ENCODE data around the gene NAGPA. TPM values are rescaled to one million over a fixed set of nuclear protein-coding genes. Genes with fewer than 3 reads are reported as not detected.

Gene NAGPA
- total and polyA plus RNA-seq, 2 experiments from 2014 or later = 6.3 to 20.7 TPM

DNA sequence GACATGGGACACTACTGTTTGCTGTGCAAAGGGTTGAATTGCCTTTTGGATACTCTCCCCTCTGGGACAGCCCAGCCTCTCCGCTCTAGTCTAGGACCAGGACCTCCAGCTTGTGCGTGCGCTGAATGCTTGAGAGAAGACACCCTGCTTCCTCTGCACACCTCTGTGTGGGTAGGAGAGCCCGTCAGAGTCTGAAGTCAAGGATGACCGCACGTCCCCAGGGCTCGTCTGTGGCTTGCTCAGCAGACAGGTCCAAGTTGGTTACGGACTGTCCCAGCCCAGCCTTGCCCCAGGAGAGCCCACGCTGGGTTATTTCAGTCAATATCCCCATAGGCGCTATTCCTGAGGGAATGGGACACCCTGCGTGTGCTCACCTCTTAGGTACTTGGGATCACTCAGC lies 28.3 kb upstream of the NAGPA start (continued):
- TF ChIP-seq, protein P1, sequence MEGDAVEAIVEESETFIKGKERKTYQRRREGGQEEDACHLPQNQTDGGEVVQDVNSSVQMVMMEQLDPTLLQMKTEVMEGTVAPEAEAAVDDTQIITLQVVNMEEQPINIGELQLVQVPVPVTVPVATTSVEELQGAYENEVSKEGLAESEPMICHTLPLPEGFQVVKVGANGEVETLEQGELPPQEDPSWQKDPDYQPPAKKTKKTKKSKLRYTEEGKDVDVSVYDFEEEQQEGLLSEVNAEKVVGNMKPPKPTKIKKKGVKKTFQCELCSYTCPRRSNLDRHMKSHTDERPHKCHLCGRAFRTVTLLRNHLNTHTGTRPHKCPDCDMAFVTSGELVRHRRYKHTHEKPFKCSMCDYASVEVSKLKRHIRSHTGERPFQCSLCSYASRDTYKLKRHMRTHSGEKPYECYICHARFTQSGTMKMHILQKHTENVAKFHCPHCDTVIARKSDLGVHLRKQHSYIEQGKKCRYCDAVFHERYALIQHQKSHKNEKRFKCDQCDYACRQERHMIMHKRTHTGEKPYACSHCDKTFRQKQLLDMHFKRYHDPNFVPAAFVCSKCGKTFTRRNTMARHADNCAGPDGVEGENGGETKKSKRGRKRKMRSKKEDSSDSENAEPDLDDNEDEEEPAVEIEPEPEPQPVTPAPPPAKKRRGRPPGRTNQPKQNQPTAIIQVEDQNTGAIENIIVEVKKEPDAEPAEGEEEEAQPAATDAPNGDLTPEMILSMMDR (conservative IDR thresholded peaks at IDR 0.05; ENCODE audit: low read depth in 2 of 2) = no peak
- TF ChIP-seq NANOG (IDR thresholded peaks at IDR 0.05; ENCODE audit: borderline replicate concordance) (no peak), STAT1 (IDR thresholded peaks at IDR 0.05; ENCODE audit: unreplicated experiment) (no peak), JUNB (IDR thresholded peaks at IDR 0.05; ENCODE audit: unreplicated experiment) (no peak)

DNA sequence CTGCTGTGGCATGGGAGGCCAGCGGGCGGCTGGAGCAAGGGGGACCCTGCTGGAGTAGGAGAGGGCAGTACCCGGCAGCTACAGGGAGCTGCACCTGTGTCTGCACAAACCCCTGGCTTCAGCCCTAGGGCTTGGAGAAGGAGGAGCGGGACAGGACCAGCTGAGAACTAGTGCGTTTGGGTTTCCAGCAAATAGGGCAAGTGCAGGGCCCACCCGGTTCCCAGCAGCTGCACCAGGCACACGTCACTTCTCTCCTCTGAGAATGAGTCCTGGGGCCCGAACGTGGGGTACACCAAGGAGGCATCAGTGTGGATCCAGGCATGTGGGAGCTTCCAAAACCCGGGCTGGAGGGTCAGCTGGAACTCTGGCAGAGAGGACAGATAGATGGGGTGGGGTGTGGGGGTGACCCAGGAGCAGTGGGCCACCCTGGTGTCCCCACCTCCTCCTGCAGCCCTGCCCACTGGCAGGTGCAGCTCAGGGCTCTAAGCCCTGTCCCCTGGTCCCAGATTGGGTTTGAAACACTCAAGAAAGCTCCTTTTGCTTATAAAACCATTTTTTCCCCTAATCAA lies 26.4 kb upstream of the NAGPA start:
- peaks cover 33% of the 10 kb centered on the region for H3K4me1 Mint-ChIP-seq
- Histone ChIP-seq H4K20me1 (replicated peaks; ENCODE audit: insufficient read depth) (no peaks in the 10 kb centered on the region), H3K4me3 (no peak overlapping the region; the same call in 1 of the 2 replicates), H3K4me2 (peak overlapping the region; percentile 64), H3K9me2 (ENCODE audit: insufficient read depth) (no peaks in the 10 kb centered on the region), H3K27ac (ENCODE audit: low read depth) (no peak overlapping the region; the same call in 1 of the 2 replicates), H2AFZ (peak overlapping the region; percentile 59; the same call in 1 of the 2 replicates), H3K79me2 (replicated peaks; ENCODE audit: insufficient read depth) (no peaks in the 10 kb centered on the region), H3K36me3 (ENCODE audit: insufficient read depth) (no peaks in the 10 kb centered on the region), H3K27me3 (ENCODE audit: insufficient read depth) (no peaks in the 10 kb centered on the region), H3K4me1 (ENCODE audit: insufficient read depth) (peaks cover 20% of the 10 kb centered on the region), H3F3A (replicated peaks; ENCODE audit: low read depth) (peaks cover 13% of the 10 kb centered on the region)
- 0 out of 3 replicates have a peak overlapping the region, but pooled peaks have one; percentile 20 for H3K4me3 Mint-ChIP-seq
- DNase-seq (ENCODE audit: low spot score) = no peak
- no peak for ATAC-seq
- peaks cover 15% of the 10 kb centered on the region for H3K27me3 Mint-ChIP-seq (ENCODE audit: insufficient read depth, low read depth, poor library complexity)
- H3K9me3 Mint-ChIP-seq = no peaks in the 10 kb centered on the region
- TF ChIP-seq POLR2AphosphoS5 (IDR thresholded peaks at IDR 0.05; ENCODE audit: low read depth) = no peak
- TF ChIP-seq, protein P1 (conservative IDR thresholded peaks at IDR 0.05; ENCODE audit: low read depth in 2 of 2) = no peak
- no peaks in the 10 kb centered on the region for H3K36me3 Mint-ChIP-seq (ENCODE audit: low read depth)
- peak overlapping the region; percentile 93 for H3K27ac Mint-ChIP-seq

DNA sequence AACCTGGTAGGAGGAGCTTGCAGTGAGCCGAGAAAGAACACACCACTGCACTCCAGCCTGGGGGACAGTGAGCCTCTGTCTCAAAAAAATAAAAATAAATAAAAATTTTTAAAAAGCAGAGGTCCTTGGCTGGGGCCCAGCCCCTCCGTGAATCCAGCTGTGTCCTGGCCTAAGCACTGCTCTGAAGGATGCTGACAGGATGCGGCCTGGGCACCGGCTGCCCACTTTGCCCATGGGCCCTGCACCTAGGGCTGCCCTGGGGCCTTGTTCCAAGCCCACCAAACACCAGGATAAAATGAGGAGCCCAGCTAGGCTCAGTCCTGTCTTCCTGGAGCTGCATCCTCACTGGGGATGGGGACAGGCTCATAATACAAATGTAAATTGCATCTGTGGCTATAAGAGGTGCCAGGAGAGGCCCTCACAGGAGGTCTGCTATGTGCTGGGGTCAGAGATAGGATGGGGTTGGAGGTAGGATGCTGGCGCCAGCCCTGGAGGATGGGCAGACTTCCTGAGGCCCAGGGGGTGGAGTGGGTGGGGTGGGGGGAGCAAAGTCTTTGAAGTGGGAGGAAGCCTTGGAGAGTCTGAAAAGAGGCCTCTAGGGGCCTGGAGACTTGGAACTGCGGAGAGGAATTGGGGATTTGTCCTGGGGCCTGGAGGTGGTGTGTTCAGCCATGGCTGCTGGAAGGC lies 25.8 kb upstream of the NAGPA start:
- Histone ChIP-seq H3K36me3 (ENCODE audit: insufficient read depth) (no peaks in the 10 kb centered on the region), H3K4me2 (peak overlapping the region; percentile 64), H4K20me1 (replicated peaks; ENCODE audit: insufficient read depth) (no peaks in the 10 kb centered on the region), H2AFZ (peak overlapping the region; percentile 59; the same call in 1 of the 2 replicates), H3K79me2 (replicated peaks; ENCODE audit: insufficient read depth) (no peaks in the 10 kb centered on the region), H3K9me2 (ENCODE audit: insufficient read depth) (no peaks in the 10 kb centered on the region), H3K4me1 (ENCODE audit: insufficient read depth) (peaks cover 20% of the 10 kb centered on the region), H3K27ac (ENCODE audit: low read depth) (no peak overlapping the region; the same call in 1 of the 2 replicates), H3K27me3 (ENCODE audit: insufficient read depth) (no peaks in the 10 kb centered on the region), H3F3A (replicated peaks; ENCODE audit: low read depth) (peaks cover 13% of the 10 kb centered on the region), H3K4me3 (peak overlapping the region; percentile 27; the same call in 1 of the 2 replicates)
- H3K4me1 Mint-ChIP-seq = peaks cover 33% of the 10 kb centered on the region
- H3K4me3 Mint-ChIP-seq = 0 out of 3 replicates have a peak overlapping the region, but pooled peaks have one; percentile 20
- H3K27me3 Mint-ChIP-seq (ENCODE audit: insufficient read depth, low read depth, poor library complexity) = peaks cover 14% of the 10 kb centered on the region
- H3K9me3 Mint-ChIP-seq = no peaks in the 10 kb centered on the region
- peak; percentile 47 for DNase-seq (ENCODE audit: low spot score)
- no peak for TF ChIP-seq NANOG (IDR thresholded peaks at IDR 0.05; ENCODE audit: borderline replicate concordance)
- no peak for TF ChIP-seq JUNB (IDR thresholded peaks at IDR 0.05; ENCODE audit: unreplicated experiment)
- peak; percentile 44 for ATAC-seq
- peak overlapping the region; percentile 93 for H3K27ac Mint-ChIP-seq
- no peaks in the 10 kb centered on the region for H3K36me3 Mint-ChIP-seq (ENCODE audit: low read depth)
